NCI-H82 treated with DMSO at 0.1 percent for 48 hours (cell line): Measurements from ENCODE around the gene TMC1.
"Not testable (repeated sequence)": the region's sequence is repeated elsewhere in the genome, so short reads cannot be mapped to it uniquely, and the experiment has no call there.

Source experiments
- DNase-seq: peaks from one replicate; lab custom pipeline; 2025; ENCODE audit not compliant: unreplicated experiment; lab: John Stamatoyannopoulos, UW

The TMC1 gene

GRCh38 chr9:72524820-72525540 lies 3.6 kb downstream of the TMC1 start:
- no peak for DNase-seq

- DNase-seq = peak; percentile 56
Measured at GRCh38 chr9:72526901-72527800, 5.7 kb downstream of the TMC1 start.

DNA sequence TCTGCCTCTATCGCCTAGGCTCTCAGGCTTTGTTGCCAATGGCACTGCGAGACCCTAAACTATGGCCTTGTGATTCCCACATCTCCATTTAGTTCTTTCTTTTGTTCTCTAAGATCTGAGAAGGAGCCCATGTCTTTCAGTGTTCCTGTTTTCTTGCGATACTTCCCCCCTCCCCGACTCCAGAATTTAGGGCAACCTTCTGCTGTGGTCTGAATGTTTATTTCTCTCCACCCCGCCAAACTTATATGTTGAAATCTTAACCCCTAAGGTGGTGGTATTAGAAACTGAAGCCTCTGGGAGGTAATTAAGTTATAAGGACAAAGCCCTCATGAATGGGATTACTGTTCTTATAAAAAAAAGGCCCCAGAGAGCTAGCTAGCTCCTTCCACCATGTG lies 6.4 kb downstream of the TMC1 start:
- DNase-seq = peak; percentile 73

DNA sequence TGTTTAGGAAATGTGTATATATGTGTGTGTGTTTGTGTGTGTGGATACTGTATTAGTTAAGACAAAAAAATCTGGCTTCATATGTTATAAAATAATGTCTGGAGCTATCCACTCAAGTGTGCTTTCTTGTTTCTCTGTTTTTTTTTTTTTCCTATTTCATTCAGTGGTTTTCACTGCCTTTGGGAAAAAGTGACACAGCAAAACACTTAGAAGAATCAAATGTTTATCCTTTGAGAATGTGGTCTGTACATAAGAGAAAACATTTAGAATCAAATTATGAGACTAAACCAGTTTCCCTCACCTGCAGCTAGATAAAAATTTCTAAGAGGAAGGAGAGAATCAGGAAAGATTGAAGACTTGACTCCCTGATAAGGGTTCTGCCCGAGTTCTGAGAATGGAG lies 8.1 kb downstream of the TMC1 start:
- no peak for DNase-seq

- no peak for DNase-seq
Measured at GRCh38 chr9:72533322-72533721, 11.9 kb downstream of the TMC1 start.

GRCh38 chr9:72534931-72535330 lies 13.5 kb downstream of the TMC1 start:
- no peak for DNase-seq

DNA sequence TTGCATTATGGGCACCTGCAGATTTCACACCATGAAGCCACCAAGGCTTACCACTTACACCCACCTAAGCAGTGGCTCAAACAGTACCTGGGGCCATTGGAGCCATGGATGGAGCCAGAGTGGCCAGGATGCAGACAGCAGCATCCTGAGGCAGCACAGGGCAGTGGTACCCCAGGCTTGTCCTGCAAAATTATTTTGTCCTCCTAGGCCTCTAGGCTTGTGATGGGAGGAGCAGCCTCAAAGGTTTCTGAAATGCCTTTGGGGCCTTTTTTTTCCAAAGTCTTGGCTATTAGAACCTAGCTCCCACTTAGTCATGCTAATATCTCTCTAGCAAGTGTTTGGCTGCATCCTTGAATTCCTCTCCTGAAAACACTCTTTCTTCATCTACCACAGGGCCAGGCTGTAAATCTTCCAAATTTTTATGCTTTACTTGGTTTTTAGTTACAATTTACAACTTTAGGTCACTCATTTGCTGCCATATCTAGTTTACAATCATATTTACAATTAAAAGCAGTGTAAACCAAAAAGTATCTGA lies 15.7 kb downstream of the TMC1 start:
- no peak for DNase-seq

- DNase-seq = no peak
Measured at GRCh38 chr9:72537671-72538070, 16.3 kb downstream of the TMC1 start.

- no peak for DNase-seq
Measured at GRCh38 chr9:72538921-72539702, 17.7 kb downstream of the TMC1 start.

DNA sequence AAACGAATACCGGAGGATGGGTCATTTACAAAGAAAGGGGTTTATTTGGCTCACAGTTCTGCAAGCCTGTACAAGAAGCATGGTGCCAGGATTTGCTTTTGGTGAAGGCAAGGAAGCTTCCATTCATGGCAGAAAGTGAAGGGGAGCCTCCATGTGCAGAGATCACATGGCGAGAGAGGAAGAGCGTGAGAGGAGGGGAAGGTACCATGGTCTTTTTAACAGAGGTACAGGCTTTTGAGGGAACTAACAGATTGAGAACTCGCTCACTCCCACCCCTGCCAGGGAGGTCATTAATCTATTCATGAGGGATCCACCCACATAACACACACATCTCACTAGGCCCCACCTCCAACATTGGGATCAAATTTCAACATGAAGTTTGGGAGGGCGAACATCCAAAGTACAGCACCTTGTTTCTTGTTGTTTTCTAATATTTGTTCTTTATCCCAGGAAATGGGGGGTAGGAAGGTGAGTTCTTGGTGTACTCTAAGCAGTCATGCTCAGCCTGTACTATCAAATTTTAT lies 18.5 kb downstream of the TMC1 start:
- DNase-seq = no peak

DNA sequence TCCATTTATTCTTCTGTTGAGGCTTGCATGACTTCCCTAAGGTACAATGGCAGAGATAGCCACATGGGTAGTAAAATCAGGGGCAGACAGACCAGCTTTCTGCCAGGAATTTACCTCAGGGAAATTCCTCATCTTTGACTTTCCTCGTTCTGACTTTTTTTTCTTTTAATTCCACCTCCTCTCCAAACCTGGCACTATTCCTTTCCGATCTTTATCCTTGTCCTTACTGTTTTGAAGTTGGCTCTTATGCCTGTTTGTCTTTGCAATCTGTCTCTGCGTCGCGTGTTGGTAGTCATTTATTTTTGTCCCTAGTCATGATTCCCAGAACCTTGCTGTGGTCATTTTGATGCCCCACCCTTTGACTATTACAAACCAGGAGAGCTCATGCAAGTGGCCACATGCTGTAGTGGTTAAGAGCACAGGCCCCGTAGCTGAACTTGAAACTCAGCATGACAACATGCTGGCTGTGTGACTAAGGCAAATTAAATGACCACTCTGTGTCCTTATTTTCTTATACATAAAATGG lies 19.0 kb downstream of the TMC1 start:
- DNase-seq = no peak

GRCh38 chr9:72542537-72542833 lies 21.1 kb downstream of the TMC1 start:
- not testable (repeated sequence) for DNase-seq

DNA sequence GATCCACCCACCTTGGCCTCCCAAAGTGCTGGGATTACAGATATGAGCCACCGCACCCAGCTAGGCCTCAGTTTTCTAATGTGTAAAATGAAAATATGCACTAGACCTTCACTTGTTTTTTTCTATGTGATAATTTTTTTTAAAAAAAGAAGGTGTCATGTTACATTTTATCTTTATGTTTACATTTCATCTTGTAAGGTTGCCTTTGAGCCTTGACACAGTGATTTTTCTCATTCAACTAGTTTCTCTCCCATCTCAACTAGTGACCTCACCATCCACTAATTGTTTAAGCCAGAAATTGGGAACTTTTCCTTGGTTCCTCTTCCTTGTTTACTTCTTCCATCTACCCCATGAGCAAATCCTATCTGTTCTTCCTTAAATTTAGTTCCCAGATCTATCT lies 21.5 kb downstream of the TMC1 start:
- no peak for DNase-seq

DNA sequence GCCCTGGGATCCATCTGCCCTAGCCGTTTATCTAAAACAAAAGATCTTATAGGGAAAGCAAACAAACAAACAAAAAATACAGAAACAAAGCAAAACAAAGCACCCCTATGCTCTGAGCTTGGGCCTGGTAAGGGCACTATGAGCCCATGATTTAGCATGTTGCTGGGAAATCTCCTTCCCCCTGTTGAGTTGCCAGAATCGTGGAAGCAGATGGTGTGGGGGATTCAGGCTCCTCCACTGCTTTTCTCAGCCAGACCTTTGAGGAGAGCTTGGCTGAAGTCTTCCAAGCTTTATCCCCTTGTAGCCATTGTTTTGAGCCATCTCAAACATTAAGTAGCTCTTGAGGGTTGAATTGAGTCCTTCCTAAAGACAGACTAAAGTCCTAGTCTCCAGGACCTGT lies 29.9 kb downstream of the TMC1 start:
- peak; percentile 86 for DNase-seq

- DNase-seq = peak; percentile 77
Measured at GRCh38 chr9:72552356-72552755, 30.9 kb downstream of the TMC1 start.

GRCh38 chr9:72554221-72554641 lies 32.8 kb downstream of the TMC1 start:
- no peak for DNase-seq

- DNase-seq = no peak
Measured at GRCh38 chr9:72557549-72557948, 36.1 kb downstream of the TMC1 start.

GRCh38 chr9:72560086-72560485 lies 38.7 kb downstream of the TMC1 start:
- DNase-seq = no peak

GRCh38 chr9:72563806-72564205 lies 42.4 kb downstream of the TMC1 start:
- DNase-seq = no peak

DNA sequence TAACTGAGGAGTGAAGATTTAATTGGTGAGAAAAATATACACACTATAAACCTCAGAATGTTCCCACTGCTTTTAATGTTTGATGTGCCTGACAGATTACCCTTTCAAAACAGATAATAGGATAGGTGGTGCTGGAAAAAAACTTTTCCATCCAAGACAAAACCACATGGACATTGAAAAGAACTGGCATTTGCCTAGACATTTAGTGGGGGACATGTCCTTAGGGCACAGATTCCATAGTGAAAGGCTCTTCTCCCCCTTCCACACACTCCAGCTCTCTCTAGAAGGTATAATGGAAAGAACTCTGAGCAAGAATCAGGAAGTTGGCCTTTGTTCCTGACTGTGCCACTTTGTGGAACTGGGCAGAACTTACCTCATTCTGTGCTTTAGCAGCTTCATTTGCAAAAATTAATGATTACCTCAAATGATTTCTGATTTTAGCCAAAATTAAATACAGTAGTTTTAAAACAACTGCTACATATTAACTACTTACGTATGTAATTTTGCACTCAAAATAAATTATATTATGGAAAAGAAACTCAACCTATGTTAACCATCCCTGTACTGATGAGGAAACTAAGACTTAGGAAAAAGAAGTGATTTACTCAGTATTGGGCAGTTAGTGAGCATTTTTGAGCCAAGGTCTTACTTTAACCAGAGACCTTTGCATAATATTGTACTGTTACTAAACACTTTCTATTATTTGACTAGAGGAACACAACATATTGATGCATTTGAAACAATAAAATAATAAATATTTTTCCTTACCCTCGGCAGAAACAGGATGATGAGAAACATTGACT lies 43.3 kb downstream of the TMC1 start:
- DNase-seq = no peak
